Superior temporal gyrus (tissue), 1 donor: Measurements from ENCODE around the gene SGSH.
A peak's percentile ranks its signal among the peaks of the same experiment; 100 is the strongest.

Experiments used
- DNase-seq: peaks from one replicate; pipeline ENCODE4 v3.0.0-alpha.2; 2016; ENCODE audit errors: extremely low spot score

Gene SGSH

GRCh38 chr17:80227156-80227555 lies 7.0 kb upstream of the SGSH start:
- DNase-seq: no peak

- no peak for DNase-seq
These were observed 5.1 kb upstream of the SGSH start for GRCh38 chr17:80225230-80225629.

- no peak for DNase-seq
These were observed 4.5 kb upstream of the SGSH start for GRCh38 chr17:80224683-80225082.

GRCh38 chr17:80223838-80224497 lies 3.8 kb upstream of the SGSH start:
- DNase-seq: no peak

- DNase-seq: no peak
These were observed 3.1 kb upstream of the SGSH start for GRCh38 chr17:80223142-80223815.

DNA sequence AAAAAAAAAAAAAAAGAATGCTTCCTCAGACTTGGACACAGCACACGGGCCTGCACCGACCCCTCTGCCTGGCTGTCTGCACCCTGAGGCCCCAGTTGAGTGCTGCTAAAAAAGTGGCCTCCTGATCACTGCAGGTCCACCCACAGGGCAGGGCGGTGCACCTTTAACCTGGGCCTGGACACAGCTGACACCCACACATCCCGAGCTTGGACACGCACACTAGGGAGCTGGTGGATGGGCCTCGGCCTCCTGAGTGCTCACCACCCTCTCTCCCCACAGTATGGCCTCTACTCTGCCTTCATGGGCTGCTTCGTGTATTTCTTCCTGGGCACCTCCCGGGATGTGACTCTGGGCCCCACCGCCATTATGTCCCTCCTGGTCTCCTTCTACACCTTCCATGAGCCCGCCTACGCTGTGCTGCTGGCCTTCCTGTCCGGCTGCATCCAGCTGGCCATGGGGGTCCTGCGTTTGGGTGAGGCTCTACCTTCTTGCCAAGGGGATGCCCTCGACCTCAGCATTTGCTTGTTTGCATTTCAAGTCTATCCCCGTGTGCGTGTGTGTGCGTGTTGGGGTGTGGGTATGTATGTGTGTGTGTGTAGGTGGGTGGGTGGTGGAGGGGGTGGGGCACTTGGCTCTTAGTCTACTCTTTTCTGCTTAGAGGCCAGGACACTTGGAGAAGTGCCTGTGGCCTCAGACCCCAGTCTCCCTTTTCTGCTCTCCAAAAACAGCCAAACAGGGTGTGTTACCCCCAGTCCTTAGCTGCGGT lies 2.4 kb upstream of the SGSH start:
- DNase-seq: no peak

DNA sequence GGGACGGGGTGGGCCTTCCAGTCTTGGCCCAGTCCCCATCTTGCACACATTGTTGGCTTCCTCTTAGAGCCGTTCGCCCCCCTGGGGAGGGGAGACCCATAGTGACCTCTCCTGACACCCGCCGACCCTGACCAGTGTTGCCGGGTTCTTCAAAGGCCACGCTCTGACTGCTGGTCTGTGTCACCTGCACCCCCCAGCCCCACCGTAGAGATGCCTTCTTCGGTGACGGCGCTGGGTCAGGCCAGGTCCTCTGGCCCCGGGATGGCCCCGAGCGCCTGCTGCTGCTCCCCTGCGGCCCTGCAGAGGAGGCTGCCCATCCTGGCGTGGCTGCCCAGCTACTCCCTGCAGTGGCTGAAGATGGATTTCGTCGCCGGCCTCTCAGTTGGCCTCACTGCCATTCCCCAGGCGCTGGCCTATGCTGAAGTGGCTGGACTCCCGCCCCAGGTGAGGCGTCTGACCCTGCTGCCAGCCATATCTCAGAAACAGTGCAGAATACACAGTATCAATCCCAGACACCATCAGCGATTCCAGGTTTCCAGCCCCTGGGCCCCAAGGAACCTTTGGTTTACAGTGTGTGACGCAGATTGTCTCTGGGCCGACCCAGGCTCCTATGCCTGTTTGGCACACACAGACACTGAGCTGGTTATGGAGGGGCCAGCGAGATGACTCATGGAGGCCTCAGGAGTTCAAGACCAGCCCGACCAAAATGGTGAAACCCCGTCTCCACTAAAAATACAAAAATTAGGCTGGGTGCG lies 1.4 kb upstream of the SGSH start:
- no peak for DNase-seq

DNA sequence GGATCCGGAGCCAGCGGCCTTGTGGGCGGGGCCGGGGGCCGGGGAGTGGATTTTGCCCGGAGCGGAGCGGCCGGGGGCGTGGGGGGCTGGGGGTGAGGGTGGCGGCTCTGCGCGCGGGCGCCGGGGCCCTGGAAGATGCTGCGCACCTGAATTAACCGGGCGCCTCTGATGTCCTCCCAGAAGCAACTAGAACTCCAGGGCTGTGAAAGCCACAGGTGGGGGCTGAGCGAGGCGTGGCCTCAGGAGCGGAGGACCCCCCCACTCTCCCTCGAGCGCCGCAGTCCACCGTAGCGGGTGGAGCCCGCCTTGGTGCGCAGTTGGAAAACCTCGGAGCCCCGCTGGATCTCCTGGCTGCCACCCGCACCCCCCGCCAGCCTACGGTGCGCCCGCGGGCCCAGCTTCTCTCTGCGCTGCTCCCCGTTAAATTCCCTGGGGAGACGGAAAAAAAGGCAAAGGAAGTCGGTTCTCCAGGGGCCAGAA lies 643 bp upstream of the SGSH start:
- DNase-seq: peak; percentile 18

- no peak for DNase-seq
These were observed 425 bp downstream of the SGSH start for GRCh38 chr17:80219763-80220053.

DNA sequence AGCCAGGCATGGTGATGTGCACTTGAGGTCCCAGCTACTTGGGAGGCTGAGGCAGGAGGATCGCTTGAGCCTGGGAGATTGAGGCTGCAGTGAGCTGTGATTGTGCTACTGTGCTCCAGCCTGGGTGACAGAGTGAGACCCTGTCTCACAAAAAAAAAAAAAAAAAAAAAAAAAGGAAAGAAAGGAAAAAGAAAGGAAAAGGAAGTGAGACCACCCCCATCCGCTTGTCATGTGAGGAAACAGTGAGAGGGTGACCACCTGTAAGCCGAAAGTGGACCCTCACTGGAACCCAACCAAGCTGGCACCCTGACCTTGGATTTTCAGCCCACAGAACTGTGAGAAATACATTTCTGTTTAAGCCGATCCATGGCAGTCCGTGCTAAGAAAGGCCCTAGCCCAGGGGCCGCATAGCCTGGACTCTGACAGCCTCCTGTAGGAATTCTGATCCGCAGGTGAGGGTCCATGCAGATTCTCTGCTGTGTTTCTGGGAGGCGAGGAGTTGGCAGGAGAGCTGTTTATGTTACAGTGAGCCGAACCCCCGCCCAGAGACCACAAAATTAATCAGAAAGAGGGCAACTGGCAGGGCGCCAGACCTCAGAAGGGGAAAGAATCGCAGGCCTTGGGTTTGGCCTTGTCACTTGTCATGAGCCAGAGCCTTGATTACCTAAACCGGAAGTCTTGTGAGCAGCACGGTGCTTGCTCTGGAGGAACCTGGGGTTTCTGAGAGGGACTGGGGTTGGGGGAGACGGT lies 945 bp downstream of the SGSH start:
- DNase-seq: peak; percentile 10

DNA sequence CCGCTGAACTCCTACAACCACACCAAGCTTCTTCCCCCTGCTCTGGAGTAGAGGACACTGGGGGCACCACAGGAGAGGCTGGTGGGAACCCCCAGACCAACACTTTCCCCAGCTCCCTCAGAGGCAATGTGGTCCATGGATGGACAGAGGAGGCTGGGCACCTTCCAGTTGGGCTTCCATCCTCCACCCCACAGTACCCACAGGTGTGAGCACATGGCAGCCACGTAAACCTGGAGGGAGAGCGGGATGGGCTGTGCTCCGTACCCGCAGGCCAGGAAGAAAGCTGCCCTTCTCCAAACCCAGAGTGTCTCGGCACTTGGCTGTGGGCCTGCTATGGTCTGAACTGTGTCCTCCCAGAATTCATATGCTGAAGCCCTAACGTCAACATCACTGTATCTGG lies 1.7 kb downstream of the SGSH start:
- DNase-seq: no peak

- no peak for DNase-seq
These were observed 2.3 kb downstream of the SGSH start for GRCh38 chr17:80217703-80218362.

DNA sequence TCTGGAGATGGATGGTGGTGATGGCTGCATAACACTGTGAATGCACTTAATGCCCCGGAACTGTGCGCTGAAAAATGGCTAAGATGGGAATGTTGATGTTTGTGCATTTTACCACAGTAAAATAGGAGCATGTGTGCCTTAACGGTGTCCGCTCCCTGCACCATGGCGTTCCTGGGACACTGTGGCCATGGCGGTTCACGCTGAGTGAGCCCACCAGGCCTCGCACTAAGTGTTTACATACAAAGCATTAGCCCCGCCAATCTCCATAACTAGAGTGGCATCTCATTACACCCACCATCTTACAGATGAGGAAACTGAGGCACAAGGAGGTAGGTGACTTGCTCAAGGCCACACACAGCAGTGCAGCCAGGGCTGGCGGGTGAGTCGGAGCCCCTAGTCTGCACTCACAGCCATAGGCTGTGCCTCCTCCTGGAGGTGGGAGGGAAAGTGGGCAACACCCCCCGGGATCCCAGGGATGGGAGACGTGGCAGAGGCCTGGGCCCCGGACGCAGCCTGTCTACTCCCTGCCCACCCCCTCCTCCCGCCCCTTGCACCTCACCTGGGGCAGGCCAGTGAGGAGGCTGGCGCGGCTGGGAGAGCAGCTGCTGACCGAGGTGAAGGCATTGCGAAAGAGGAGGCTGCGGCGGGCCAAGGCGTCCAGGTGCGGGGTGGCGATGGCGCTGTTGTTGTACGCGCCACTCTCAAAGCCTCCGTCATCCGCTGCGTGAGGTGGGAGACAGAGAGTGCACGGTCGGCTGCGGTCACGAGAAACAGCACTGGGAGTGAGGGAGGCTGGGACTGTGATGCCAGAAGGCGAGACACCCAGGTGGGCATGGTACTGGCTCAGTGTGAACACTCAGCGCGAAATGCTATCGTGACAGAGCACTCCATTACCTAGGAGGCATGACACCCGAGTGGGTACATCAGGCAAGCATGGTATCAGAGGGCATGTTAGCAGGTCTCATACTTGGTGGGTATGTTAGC lies 3.4 kb downstream of the SGSH start:
- no peak for DNase-seq

DNA sequence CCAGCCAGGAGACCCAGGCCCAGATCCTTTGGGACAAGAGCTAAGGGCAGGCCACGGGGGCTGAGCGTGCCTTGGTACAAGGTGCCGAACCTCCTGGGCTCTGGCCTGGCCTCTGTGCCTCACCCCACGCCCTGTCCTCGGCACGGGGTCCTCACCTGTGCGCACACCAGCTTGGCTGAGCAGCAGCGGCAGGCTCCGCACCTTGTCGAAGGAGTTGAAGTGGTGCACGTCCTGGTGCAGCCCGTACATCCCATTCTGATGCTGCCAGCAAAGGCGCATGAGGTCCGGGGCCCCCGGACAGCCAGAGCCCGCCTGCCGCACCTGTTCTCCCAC lies 5.3 kb downstream of the SGSH start:
- no peak for DNase-seq

GRCh38 chr17:80214012-80214877 lies 5.9 kb downstream of the SGSH start:
- no peak for DNase-seq

DNA sequence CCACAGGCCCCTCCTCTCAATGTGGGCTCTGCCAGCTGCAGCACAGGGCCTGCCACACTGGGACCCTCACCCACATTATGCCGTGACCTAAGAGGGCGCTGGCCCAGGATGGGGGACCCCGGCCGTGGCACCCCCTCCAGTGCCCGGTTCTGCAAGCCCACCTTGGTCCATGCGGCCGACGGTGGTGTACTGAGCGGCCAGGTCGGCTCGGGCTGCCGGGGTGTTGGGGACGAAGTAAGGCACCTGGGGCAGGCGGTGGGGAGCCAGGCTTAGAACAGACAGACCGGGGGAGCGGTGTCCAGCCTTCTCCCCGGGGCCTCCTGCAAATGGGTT lies 6.5 kb downstream of the SGSH start:
- DNase-seq: no peak

DNA sequence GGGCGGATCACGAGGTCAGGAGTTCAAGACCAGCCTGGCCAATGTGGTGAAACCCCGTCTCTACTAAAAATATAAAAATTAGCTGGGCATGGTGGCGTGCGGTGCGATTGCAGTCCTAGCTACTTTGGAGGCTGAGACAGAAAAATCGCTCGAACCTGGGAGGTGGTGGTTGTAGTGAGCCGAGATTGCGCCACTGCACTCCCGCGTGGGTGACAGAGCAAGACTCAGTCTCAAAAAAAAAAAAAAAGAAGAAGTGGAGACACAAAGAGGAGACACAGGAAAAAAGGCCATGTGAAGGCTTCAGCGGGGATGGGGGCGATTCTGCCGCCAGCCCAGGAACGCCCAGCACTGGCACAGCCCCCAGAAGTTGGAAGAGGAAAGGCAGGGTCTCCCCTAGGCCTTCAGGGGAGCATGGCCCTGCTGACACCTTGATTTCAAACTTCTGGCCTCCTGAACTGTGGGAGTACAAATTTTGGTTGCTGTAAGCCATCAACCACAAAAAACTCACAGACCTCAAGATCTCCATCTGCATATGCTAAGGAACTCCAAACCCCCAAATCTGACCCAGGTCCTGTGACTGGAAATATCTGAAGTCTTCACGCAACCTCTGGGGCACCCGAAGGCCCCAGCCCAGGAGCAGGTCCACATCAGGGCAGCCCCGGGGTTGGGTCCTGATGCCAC lies 7.0 kb downstream of the SGSH start:
- no peak for DNase-seq

DNA sequence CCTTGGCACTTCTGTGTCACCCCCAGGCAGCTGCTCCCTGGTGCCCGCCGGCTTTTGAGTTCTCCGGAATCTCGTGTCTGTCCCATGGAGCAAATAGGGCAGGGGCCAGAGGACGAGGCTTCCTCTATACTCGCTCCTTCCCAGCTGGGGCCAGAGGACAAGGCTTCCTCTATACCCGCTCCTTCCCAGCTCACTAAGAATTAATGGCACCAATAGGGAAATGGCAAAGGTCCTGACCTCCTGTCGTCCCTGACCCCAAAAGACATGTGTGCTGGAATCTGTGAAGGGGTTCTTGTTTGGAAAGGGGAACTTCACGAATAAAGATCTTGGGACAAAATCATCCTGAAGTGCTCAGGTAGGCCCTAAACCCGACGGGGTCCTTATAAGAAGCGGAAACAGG lies 7.6 kb downstream of the SGSH start:
- no peak for DNase-seq

DNA sequence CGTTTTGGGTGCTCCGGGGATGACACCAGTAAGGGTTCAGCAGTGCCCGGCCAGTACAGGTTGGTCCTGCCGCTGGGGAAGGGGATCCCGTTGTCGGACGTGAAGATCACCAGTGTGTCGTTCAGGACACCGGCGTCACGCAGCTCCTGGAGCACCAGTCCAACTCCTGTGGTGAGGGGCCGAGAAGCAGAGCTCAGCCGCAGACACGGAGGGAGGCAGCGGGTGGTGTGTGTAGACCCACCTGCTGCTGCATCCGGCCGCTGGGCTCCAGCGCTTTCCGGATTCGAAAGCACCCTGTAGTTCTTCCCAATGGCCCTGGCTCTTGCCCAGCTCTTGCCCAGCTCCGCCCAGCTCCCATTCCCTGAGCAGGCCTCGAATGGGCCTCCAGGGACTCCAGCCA lies 8.0 kb downstream of the SGSH start:
- no peak for DNase-seq
